ENCODE data around the gene NELFB.

GRCh38 chr9:137242269-137243203 is 12.6 kb upstream of the NELFB start:
- no peak for TF ChIP-seq POLR2A (IDR thresholded peaks at IDR 0.05)
- no peak for TF ChIP-seq CTCF (IDR thresholded peaks at IDR 0.05)
